ENCODE results near the gene SEMA5A. TPM values are rescaled to one million over a fixed set of nuclear protein-coding genes. Genes with fewer than 3 reads are reported as not detected.

The SEMA5A gene
- total and polyA plus RNA-seq, 2 of the 13 experiments (the other 11 are each of a cell fraction or from before 2014, with no cell fraction given): 0.01 TPM; not detected in 1

DNA sequence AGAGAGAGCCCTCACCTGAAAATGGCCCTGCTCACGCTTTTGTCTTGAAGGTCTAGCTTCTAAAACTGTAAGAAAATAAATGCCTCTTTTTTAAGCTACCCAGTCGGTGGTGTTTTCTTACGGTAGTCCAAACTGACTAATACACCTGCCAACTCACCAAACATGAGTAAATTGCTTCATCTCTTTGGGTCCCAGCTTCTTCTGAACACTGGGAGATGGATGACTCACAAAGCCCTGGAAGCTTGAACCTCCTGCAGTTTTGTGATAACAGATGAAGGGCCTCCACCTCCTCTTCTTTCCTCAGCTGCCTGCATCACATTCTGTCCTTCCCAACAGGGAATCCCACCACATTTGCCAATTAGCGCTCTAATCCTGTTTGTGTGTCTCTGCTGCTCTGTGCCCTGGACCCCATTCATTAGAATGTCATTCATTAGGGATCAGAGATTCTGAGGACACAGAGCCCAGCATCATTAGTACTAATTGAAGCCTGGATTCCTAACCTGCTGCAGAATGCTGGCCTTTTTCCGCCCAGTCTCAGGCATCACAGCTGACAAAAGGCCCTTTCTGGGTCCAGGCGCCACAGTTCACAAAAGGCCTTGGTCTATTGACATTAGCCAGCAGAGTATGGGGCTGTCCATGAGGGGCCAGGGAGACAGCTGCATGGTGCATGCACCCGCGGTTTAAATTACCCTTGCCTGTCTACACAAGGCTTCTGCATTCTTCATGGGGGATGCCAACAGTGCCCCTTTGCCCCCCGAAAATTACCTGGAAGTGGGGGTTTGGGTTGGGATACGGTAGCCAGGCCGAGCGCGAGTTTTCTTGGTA, 349.3 kb downstream of the SEMA5A start:
- BruUV-seq (replicated peaks): no TSS peak
- H2AFZ ChIP-seq (ENCODE audit: low read length): no peak overlapping the region
- H3K9ac ChIP-seq (ENCODE audit: insufficient read depth, low read depth, low read length): no peak overlapping the region
- H3K36me3 ChIP-seq (replicated peaks in 1 of 2; ENCODE audit: control insufficient read depth in 1 of 2, insufficient read depth in 2 of 2, low read length in 2 of 2): no peaks in the 10 kb centered on the region
- H4K20me1 ChIP-seq (ENCODE audit: insufficient read depth, low read length): no peaks in the 10 kb centered on the region
- no peaks in the 10 kb centered on the region for H3K9me3 ChIP-seq (ENCODE audit: low read length)
- intact Hi-C loops (cut with micrococcal nuclease; ENCODE audit: unreplicated experiment) (no loop called here), in situ Hi-C loops (cut with HindIII; ENCODE audit: extremely low pct_ligation_motif_present, low pct_unique_long_range_greater_than_20kb) (no loop called here)
- H3K4me3 ChIP-seq (replicated peaks in 1 of 3; ENCODE audit: insufficient read depth in 1 of 3, low read depth in 2 of 3, low read length in 3 of 3): no peak overlapping the region
- H3K4me2 ChIP-seq (ENCODE audit: low read depth, low read length): no peak overlapping the region
- no peak overlapping the region for H3K27ac ChIP-seq (ENCODE audit: extremely low read length, insufficient read depth, low read length)
- 27% methylated on average over 11 of the region's 13 CpGs for WGBS (ENCODE audit: low lambda C conversion rate)
- no peaks in the 10 kb centered on the region for H3K79me2 ChIP-seq (ENCODE audit: insufficient read depth, low read length)
- DNase-seq (ENCODE audit: low spot score): no peak
- CTCF ChIA-PET (ENCODE audit: low intra/inter-chr PET ratio, low total read pairs): no interaction called here
- no peaks in the 10 kb centered on the region for H3K27me3 ChIP-seq (ENCODE audit: control insufficient read depth in 1 of 2, insufficient read depth in 2 of 2, low read length in 2 of 2)
- FAIRE-seq: no peak
- no peak; the same call in 2 of the 3 replicates for ATAC-seq
- TF ChIP-seq, protein P1, sequence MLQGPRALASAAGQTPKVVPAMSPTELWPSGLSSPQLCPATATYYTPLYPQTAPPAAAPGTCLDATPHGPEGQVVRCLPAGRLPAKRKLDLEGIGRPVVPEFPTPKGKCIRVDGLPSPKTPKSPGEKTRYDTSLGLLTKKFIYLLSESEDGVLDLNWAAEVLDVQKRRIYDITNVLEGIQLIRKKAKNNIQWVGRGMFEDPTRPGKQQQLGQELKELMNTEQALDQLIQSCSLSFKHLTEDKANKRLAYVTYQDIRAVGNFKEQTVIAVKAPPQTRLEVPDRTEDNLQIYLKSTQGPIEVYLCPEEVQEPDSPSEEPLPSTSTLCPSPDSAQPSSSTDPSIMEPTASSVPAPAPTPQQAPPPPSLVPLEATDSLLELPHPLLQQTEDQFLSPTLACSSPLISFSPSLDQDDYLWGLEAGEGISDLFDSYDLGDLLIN (CRISPR knock-in tag; IDR thresholded peaks at IDR 0.05; ENCODE audit: borderline replicate concordance): no peak
- TF ChIP-seq, protein P2, sequence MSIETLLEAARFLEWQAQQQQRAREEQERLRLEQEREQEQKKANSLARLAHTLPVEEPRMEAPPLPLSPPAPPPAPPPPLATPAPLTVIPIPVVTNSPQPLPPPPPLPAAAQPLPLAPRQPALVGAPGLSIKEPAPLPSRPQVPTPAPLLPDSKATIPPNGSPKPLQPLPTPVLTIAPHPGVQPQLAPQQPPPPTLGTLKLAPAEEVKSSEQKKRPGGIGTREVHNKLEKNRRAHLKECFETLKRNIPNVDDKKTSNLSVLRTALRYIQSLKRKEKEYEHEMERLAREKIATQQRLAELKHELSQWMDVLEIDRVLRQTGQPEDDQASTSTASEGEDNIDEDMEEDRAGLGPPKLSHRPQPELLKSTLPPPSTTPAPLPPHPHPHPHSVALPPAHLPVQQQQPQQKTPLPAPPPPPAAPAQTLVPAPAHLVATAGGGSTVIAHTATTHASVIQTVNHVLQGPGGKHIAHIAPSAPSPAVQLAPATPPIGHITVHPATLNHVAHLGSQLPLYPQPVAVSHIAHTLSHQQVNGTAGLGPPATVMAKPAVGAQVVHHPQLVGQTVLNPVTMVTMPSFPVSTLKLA (IDR thresholded peaks at IDR 0.05): no peak
- TF ChIP-seq, protein P3, sequence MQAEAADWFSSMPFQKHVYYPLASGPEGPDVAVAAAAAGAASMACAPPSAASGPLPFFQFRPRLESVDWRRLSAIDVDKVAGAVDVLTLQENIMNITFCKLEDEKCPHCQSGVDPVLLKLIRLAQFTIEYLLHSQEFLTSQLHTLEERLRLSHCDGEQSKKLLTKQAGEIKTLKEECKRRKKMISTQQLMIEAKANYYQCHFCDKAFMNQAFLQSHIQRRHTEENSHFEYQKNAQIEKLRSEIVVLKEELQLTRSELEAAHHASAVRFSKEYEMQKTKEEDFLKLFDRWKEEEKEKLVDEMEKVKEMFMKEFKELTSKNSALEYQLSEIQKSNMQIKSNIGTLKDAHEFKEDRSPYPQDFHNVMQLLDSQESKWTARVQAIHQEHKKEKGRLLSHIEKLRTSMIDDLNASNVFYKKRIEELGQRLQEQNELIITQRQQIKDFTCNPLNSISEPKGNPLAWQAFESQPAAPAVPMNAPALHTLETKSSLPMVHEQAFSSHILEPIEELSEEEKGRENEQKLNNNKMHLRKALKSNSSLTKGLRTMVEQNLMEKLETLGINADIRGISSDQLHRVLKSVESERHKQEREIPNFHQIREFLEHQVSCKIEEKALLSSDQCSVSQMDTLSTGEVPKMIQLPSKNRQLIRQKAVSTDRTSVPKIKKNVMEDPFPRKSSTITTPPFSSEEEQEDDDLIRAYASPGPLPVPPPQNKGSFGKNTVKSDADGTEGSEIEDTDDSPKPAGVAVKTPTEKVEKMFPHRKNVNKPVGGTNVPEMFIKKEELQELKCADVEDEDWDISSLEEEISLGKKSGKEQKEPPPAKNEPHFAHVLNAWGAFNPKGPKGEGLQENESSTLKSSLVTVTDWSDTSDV (CRISPR knock-in tag; IDR thresholded peaks at IDR 0.05): no peak
- no peak for TF ChIP-seq ZNF460 (CRISPR knock-in tag; IDR thresholded peaks at IDR 0.05; ENCODE audit: borderline replicate concordance)
- H3K4me1 ChIP-seq (ENCODE audit: insufficient read depth, low read length): no peaks in the 10 kb centered on the region
- POLR2A ChIA-PET: no interaction called here
